ENCODE measurements around the gene PCBP1. TPM values are rescaled to one million over a fixed set of nuclear protein-coding genes. Genes with fewer than 3 reads are reported as not detected.
A peak's percentile ranks its signal among the peaks of the same experiment; 100 is the strongest.

PCBP1 gene
- total and polyA plus RNA-seq, 9 of the 15 experiments (the other 6 are each of a cell fraction or from before 2014, with no cell fraction given) = 19.2 to 407 (median 78.1) TPM

GRCh38 chr2:70128005-70128404 lies 40.7 kb downstream of the PCBP1 start (continued):
- TF ChIP-seq ZNF592 (IDR thresholded peaks at IDR 0.05) (peak; percentile 52), HMBOX1 (IDR thresholded peaks at IDR 0.05) (peak; percentile 76; the same call in 1 of the 2 replicates), ZBTB40 (IDR thresholded peaks at IDR 0.05) (0 out of 2 replicates have a peak, but pooled peaks have one; percentile 50), ZBTB40 (CRISPR knock-in tag; IDR thresholded peaks at IDR 0.05) (no peak), ZNF639 (CRISPR knock-in tag; conservative IDR thresholded peaks at IDR 0.05 in 1 of 2, IDR thresholded peaks at IDR 0.05 in 1 of 2) (peak in 1 of 2 experiments; percentile 38; a peak in 1 of 4 replicates)

Data from K562 (cell line).